Memory B cell (primary cell): ENCODE measurements around the gene CPLANE2.
A peak's percentile ranks its signal among the peaks of the same experiment; 100 is the strongest.

Experiments
- ATAC-seq: fragments of 150-1000 bp; cut with Tn5 transposase; 2 replicates; pipeline ENCODE4 v1.10.0; 2021; ENCODE audit warnings: low read depth, mild to moderate bottlenecking, moderate library complexity
- DNase-seq, 2 donors: peaks; one replicate each; pipeline ENCODE4 v3.0.0; 2022; ENCODE audit warnings: low spot score in 2 of 2
- H3K27ac Mint-ChIP-seq: one replicate; pipeline ENCODE4 v1.8.0; 2022; ENCODE audit warnings: mild to moderate bottlenecking, moderate library complexity, mixed read lengths
- H3K27me3 Mint-ChIP-seq: one replicate; pipeline ENCODE4 v1.8.0; 2022; ENCODE audit warnings: mixed read lengths
- H3K36me3 Mint-ChIP-seq: one replicate; pipeline ENCODE4 v1.8.0; 2022; ENCODE audit warnings: mild to moderate bottlenecking, mixed read lengths
- H3K4me1 Mint-ChIP-seq: one replicate; pipeline ENCODE4 v1.8.0; 2022; ENCODE audit warnings: mixed read lengths
- H3K4me3 Mint-ChIP-seq: one replicate; pipeline ENCODE4 v1.8.0; 2022; ENCODE audit warnings: mild to moderate bottlenecking, moderate library complexity, mixed read lengths
- H3K9me3 Mint-ChIP-seq: one replicate; pipeline ENCODE4 v1.8.0; 2022; ENCODE audit warnings: mixed read lengths

CPLANE2 gene

DNA sequence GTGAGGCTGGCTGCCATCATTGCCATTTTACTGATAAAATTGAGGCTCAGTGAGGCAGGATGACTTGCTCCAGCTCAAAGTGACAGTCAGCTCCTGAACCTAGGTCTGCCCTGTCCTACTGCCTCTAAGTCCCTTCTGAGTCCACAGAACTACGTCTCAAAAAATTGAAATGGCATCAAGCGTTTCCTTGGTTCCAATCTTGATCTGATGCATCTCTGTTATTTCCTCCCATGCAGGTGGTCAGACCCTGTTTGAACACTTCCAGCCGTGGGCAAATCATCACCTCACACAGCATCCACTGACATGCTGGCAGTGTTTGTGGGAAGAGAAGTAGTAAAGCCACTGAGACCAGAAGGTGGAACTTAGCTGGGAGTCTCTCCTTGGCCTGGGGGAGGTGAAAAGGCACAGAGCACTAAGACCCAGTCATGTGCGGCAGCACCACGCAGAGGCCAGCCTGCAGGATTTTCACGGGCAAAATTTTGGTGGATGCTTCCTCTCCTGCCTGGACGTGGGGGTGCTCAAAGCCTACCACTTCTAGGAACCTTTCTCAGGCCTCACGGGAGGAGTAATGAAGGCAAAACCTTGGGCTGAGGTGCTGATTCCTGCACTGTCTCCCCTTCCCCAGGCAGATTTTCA, 7.8 kb upstream of the CPLANE2 start:
- Mint-ChIP-seq H3K9me3 (no peaks in the 10 kb centered on the region), H3K4me1 (peaks cover 14% of the 10 kb centered on the region), H3K4me3 (no peak overlapping the region), H3K27me3 (no peaks in the 10 kb centered on the region), H3K27ac (peak overlapping the region; percentile 38), H3K36me3 (peaks cover 2% of the 10 kb centered on the region)
- no peak for ATAC-seq
- no peak for DNase-seq

DNA sequence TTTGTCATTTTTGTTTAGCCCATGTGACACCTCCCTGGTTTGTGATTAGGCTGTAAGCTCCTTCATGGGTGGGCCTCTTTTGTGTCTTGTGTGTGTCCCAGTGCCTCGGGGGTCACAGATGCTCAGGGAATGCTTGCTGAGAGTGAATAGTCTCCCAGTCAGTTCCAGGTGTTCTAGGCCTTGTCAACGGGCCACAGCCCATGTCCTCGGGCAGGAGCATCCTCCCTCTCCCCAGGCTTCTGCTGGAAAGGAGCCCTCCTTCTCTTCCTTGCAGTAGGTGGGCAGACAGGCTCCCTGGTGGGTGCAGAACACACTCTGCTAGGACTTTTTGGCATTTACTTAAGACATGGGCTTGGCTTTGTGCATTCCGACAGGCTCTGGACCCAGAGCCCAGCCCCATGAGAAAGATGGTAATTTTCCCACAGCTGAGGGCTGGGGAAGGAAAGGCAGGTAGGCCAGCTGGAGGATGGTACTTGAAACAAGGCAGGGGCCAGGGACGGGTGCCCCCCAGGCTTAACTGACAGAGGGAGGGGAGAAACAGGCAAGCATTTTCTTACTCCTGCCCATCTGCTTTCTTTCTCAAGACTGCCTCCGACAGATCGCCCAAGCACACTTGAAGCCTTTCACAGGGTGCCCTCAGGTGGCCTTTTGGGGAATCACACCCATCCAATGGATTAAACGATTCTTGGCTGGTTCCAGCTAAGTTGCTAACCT, 7.1 kb upstream of the CPLANE2 start:
- peak; percentile 65 to 71 for DNase-seq
- no peak overlapping the region for H3K4me3 Mint-ChIP-seq
- H3K27me3 Mint-ChIP-seq = no peaks in the 10 kb centered on the region
- H3K36me3 Mint-ChIP-seq = peaks cover 2% of the 10 kb centered on the region
- peaks cover 9% of the 10 kb centered on the region for H3K4me1 Mint-ChIP-seq
- no peaks in the 10 kb centered on the region for H3K9me3 Mint-ChIP-seq
- no peak overlapping the region for H3K27ac Mint-ChIP-seq
- ATAC-seq = peak; percentile 84

DNA sequence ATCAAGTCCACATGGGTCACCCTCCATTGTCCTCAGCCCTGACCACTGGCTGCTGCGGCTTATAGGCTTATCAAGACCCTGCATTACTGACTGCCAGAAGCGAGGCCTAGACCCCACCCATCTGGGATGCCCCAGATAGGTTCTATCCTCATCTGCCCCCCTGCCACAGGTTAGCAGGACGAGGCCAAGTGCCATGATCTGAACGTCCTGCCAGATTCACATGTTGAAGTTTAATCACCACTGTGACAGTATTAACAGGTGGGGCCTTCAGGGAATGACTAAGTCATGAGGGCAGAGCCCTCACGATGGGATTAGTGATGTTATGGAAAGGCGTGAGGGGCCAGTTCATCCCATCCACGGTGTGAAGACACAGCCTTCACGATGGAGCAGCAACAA, 6.2 kb upstream of the CPLANE2 start:
- Mint-ChIP-seq H3K36me3 (peaks cover 2% of the 10 kb centered on the region), H3K4me1 (peaks cover 3% of the 10 kb centered on the region), H3K27ac (no peak overlapping the region), H3K9me3 (no peaks in the 10 kb centered on the region), H3K27me3 (no peaks in the 10 kb centered on the region), H3K4me3 (no peak overlapping the region)
- ATAC-seq (no peak), DNase-seq (no peak)

- Mint-ChIP-seq H3K9me3 (no peaks in the 10 kb centered on the region), H3K36me3 (peaks cover 2% of the 10 kb centered on the region), H3K4me1 (peaks cover 3% of the 10 kb centered on the region), H3K27ac (no peak overlapping the region), H3K27me3 (no peaks in the 10 kb centered on the region), H3K4me3 (no peak overlapping the region)
- ATAC-seq (no peak), DNase-seq (no peak)
Observed at GRCh38 chr1:16242556-16243214, 5.7 kb upstream of the CPLANE2 start.

GRCh38 chr1:16241221-16241708, 4.3 kb upstream of the CPLANE2 start:
- ATAC-seq (no peak), DNase-seq (no peak)
- H3K4me1 Mint-ChIP-seq = peaks cover 4% of the 10 kb centered on the region
- no peaks in the 10 kb centered on the region for H3K9me3 Mint-ChIP-seq
- H3K36me3 Mint-ChIP-seq = no peaks in the 10 kb centered on the region
- H3K27me3 Mint-ChIP-seq = no peaks in the 10 kb centered on the region
- H3K27ac Mint-ChIP-seq = no peak overlapping the region
- H3K4me3 Mint-ChIP-seq = no peak overlapping the region

- no peaks in the 10 kb centered on the region for H3K27me3 Mint-ChIP-seq
- ATAC-seq (no peak), DNase-seq (no peak)
- H3K4me1 Mint-ChIP-seq = peaks cover 11% of the 10 kb centered on the region
- H3K9me3 Mint-ChIP-seq = no peaks in the 10 kb centered on the region
- H3K27ac Mint-ChIP-seq = no peak overlapping the region
- no peaks in the 10 kb centered on the region for H3K36me3 Mint-ChIP-seq
- no peak overlapping the region for H3K4me3 Mint-ChIP-seq
Observed at GRCh38 chr1:16239972-16240491, 3.0 kb upstream of the CPLANE2 start.

DNA sequence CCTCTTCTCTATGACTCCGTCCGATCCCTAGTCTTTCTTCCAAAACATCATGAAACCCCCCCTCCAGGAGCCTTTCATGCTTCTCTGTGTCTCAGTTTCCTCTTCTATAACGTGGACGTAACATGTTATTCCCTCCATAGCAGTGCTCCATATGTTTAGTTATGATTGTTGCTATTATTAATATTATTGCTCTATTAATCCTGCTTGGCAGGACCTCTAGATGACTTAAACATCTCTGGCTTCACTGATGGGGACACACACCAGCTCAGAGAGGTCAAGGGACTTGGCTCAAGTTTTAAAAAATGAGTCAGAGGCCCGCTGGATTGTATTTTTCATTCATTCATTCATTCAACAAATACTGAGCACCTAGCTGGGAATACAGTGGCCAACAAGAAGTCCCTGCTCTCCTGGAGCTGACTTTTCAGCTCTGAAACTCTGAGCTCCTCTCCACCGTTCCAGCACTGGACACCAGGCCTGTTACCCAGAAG, 404 bp upstream of the CPLANE2 start:
- Mint-ChIP-seq H3K4me3 (peak overlapping the region; percentile 94), H3K36me3 (no peaks in the 10 kb centered on the region), H3K27ac (peak overlapping the region; percentile 93), H3K4me1 (peaks cover 8% of the 10 kb centered on the region), H3K9me3 (no peaks in the 10 kb centered on the region), H3K27me3 (no peaks in the 10 kb centered on the region)
- DNase-seq (no peak), ATAC-seq (no peak)

DNA sequence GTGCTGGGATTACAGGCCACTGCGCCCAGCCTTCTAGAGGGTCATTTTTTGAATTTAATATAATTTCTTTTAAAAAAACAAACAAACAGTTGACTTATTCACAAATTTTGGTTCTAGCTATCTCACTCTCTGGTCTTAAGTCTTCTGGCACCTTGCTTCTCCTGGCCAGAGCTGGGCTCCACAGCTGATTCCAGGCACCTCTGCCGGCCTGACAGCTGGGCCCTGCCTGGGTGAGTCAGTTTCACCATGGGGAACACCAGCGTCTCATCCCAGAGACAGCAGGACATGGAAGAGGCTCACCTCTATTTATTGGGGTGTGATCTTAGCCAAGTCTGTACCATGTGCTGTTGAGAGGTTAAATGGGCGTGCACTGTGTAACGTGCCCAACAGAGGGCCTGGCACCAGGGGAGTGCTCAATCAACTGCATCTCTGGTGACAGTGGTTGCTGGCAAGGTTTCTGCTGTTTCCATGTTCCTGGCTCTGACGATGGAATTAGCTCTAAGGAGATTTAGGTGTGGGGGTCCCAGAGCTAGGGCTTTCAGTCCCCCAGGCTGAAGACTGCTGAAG, 956 bp downstream of the CPLANE2 start:
- H3K4me1 Mint-ChIP-seq = peaks cover 8% of the 10 kb centered on the region
- peak; percentile 78 for ATAC-seq
- H3K36me3 Mint-ChIP-seq = no peaks in the 10 kb centered on the region
- peak overlapping the region; percentile 93 for H3K27ac Mint-ChIP-seq
- no peaks in the 10 kb centered on the region for H3K9me3 Mint-ChIP-seq
- DNase-seq = peak in 1 of 2 donors; percentile 70
- peak overlapping the region; percentile 94 for H3K4me3 Mint-ChIP-seq
- no peaks in the 10 kb centered on the region for H3K27me3 Mint-ChIP-seq

DNA sequence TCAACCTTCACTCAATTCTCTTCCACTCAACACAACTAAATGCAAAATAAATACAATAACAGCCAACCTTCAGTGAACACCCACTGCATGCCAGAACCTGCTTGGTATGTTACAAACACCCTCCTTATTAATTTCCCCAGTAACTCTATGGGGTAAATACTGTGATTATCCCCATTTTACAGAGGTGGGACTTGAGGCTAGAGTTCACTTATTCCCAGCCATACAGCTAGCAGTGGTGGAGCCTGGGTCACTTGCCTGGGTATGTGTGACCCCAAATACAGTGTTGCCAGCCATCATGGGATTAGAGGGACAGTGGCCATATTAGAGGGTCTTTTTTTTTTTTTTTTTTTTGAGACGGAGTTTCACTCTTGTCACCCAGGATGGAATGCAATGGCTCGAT, 1.6 kb downstream of the CPLANE2 start:
- ATAC-seq (no peak), DNase-seq (no peak)
- Mint-ChIP-seq H3K36me3 (peaks cover 1% of the 10 kb centered on the region), H3K4me3 (no peak overlapping the region), H3K4me1 (peaks cover 8% of the 10 kb centered on the region), H3K27me3 (no peaks in the 10 kb centered on the region), H3K9me3 (no peaks in the 10 kb centered on the region), H3K27ac (no peak overlapping the region)

GRCh38 chr1:16233431-16233830, 3.6 kb downstream of the CPLANE2 start:
- Mint-ChIP-seq H3K36me3 (peaks cover 1% of the 10 kb centered on the region), H3K4me3 (no peak overlapping the region), H3K4me1 (peaks cover 11% of the 10 kb centered on the region), H3K27ac (no peak overlapping the region), H3K9me3 (no peaks in the 10 kb centered on the region), H3K27me3 (no peaks in the 10 kb centered on the region)
- ATAC-seq (no peak), DNase-seq (no peak)

- no peak for ATAC-seq
Observed at GRCh38 chr1:16232316-16232710, 4.7 kb downstream of the CPLANE2 start.

DNA sequence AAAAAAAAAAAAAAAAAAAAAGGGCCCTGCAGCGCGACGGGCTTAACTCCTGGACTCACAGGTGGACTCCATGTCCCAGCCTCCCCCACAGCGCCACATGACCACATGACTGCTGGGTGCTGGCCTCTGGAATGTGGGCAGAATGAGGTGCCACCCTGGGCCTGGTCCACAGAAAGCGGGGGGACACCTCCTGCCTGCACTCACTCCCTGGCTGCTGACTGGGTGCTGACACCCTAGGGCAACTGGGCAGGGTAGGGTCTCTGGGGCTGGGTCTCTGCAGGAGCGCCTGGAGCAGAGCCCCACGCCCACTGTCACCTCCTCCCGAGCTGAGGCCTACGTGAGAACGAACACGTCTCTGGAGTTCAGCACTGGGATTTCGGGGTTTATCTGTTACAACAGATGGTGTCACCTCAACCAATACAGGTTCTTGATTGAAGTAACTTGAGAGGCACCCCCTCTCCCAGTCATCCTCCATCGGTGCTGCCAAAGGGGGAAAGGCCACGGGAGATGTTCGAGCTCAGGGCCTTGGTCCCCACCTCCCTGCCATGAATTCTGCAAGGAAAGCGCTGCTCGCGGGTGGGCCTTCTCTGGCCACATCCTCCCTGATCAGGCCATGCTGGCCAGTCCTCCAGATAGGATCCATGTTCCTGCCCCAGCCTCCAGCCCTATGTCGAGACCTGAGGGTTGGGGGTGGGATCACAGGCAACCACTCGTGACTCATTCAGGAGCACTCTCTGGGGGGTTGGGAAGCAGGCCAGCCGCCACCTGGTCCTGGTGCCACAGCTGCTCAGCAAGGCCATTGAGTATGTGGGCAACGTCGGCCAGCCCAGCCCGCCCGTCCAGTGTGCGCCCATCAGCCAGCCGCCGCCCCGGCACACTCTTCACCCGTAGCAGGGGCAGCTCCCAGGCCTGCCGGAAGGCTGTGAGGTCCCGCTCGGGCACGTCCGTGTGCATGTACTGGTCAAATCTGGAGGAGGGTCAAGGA, 5.4 kb downstream of the CPLANE2 start:
- ATAC-seq (no peak), DNase-seq (no peak)
- Mint-ChIP-seq H3K27ac (no peak overlapping the region), H3K4me3 (no peak overlapping the region), H3K9me3 (no peaks in the 10 kb centered on the region), H3K27me3 (peaks cover 2% of the 10 kb centered on the region), H3K4me1 (peaks cover 14% of the 10 kb centered on the region), H3K36me3 (peaks cover 1% of the 10 kb centered on the region)

More at GRCh38 chr1:16232316-16232710, 4.7 kb downstream of the CPLANE2 start:
- no peak for DNase-seq
- H3K4me3 Mint-ChIP-seq = no peak overlapping the region
- H3K36me3 Mint-ChIP-seq = peaks cover 1% of the 10 kb centered on the region
- peaks cover 2% of the 10 kb centered on the region for H3K27me3 Mint-ChIP-seq
- H3K27ac Mint-ChIP-seq = no peak overlapping the region
- peaks cover 14% of the 10 kb centered on the region for H3K4me1 Mint-ChIP-seq
- H3K9me3 Mint-ChIP-seq = no peaks in the 10 kb centered on the region

- ATAC-seq (no peak), DNase-seq (no peak)
- peaks cover 1% of the 10 kb centered on the region for H3K36me3 Mint-ChIP-seq
- H3K27me3 Mint-ChIP-seq = peaks cover 2% of the 10 kb centered on the region
- peaks cover 9% of the 10 kb centered on the region for H3K4me1 Mint-ChIP-seq
- no peaks in the 10 kb centered on the region for H3K9me3 Mint-ChIP-seq
- H3K27ac Mint-ChIP-seq = no peak overlapping the region
- no peak overlapping the region for H3K4me3 Mint-ChIP-seq
Observed at GRCh38 chr1:16230744-16231143, 6.2 kb downstream of the CPLANE2 start.
